ENCODE results near the gene CSRP1. TPM values are rescaled to one million over a fixed set of nuclear protein-coding genes. Genes with fewer than 3 reads are reported as not detected.

Gene CSRP1
- polyA plus RNA-seq, 2 of the 4 experiments (the other 2 are of a cell fraction) = 277 to 655 TPM

DNA sequence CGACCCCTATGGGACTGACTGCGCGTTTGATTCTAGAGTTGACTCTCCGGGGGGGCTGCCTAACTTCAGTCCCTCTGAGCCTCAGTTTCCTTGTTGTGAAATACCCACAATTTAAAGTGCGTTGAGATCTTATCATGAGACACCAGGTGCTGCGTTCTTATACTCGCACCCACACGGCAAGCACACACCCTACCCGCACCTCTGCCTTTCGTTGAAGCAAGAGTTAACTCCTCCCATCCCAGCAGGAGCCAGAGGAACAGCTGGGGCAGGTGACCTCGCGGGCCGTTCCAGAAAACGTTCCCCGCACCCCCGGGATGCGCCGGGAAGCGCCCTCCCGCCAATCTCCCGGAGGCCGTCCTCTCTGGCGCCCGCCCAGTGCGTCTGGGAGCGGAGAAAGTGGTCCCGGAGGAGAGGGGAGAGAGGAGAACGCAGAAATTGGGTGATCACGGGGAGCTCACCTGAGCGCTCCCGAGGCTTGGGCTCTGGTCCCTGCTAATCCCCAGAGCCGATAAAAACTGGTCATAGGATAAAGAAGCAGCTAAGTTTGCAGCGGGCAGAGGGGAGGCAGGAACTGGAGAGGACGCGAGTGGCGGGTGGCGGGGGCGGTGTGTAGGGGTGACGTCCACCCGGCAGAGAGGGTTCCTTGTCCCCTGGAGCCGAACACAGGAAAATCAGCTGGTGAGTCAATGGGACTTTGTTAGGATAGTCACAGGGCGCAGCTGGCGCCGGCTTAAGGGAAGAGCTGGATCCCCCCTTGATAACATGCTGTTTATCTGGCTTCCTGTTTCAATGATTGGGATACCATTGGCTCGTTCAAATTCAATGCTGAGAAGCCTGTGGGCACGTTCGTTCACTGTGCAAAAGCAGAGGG lies 32.9 kb upstream of the CSRP1 start:
- ChIA-PET CTCF (interaction anchor here (0.9 to 3.9 kb wide), 10 partner anchors 9 to 328 kb away, joined by 3 to 27 read pairs (median 5); no protein-coding TSS in a partner anchor), POLR2A (interaction anchor here (0.7 to 1.2 kb wide), 2 partner anchors 9 to 54 kb away, joined by 3 read pairs; no protein-coding TSS in a partner anchor)
- DNase-seq (ENCODE audit: low read depth in 1 of 2, low spot score in 1 of 2) (no peak), ATAC-seq (no peak), FAIRE-seq (no peak)
- Histone ChIP-seq H3K9me3 (no peaks in the 10 kb centered on the region), H3K4me1 (peaks cover 36% of the 10 kb centered on the region), H3K27ac (peak overlapping the region; percentile 64 to 92), H3K4me2 (peak overlapping the region; percentile 88), H3K4me3 (peak overlapping the region; percentile 77)
- TF ChIP-seq EHF (CRISPR knock-in tag; IDR thresholded peaks at IDR 0.05) (no peak), FOSL2 (IDR thresholded peaks at IDR 0.05) (no peak), FOSL2 (CRISPR knock-in tag; IDR thresholded peaks at IDR 0.05) (no peak), HEYL (CRISPR knock-in tag; IDR thresholded peaks at IDR 0.05) (no peak), NR3C1 (IDR thresholded peaks at IDR 0.05) (no peak), TP53 (CRISPR knock-in tag; IDR thresholded peaks at IDR 0.05) (no peak), BHLHE40 (IDR thresholded peaks at IDR 0.05; ENCODE audit: low read depth, low read length) (no peak), CHD2 (IDR thresholded peaks at IDR 0.05; ENCODE audit: low read length, partially characterized antibody) (no peak)
- TF ChIP-seq, protein P1, sequence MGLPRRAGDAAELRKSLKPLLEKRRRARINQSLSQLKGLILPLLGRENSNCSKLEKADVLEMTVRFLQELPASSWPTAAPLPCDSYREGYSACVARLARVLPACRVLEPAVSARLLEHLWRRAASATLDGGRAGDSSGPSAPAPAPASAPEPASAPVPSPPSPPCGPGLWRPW (IDR thresholded peaks at IDR 0.05) = no peak
- WGBS (ENCODE audit: missing lambda C conversion rate) = 53% methylated on average over 47 of the region's 47 CpGs

DNA sequence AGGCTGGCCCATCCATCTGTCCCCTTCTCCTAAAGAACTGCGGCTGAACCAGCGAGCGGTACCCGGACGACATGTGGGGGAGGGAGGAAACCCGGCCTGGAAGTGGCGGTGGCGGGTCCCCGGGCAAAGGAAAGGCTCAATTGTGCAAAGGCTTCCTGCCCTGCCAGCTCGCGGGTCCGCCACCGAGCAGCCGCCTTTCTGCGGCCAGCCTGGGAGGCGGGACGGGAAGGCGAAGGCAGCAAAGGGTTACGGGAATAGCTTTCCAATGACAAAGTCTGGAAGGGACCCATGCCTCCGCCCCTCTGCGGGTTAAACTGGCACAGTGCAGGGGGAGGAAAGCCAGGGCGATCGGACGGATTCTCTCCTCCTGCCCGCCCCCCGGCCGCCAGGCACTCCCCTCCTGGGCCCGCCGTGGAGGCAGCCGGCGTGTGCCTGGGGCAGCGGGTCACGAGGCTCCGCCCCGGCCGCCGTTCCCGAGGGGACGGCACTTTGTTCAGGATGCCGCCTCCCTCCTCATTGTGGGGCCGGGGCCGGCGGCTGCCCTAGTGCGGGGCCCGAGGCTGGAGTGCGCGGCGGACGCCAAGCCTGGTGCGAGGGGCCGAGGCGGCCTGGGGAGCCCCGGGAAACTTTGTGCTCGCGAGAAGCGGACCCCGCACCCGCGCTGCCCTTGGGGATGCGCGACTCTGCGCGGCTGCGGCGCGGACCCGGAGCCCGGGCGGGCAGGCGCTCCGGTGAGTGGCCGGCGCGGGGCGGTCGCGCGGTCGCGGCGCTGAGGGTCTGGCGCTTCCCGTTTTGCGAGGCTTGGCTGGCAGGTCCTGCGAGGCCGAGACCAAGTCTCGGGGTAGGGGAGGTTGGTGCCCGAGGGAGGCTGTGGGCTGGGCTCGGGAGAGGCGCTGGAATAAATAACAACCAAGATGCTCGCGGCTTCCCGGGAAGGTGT lies 32.0 kb upstream of the CSRP1 start, which contains the start of gene NAV1:
TSS of gene NAV1 (plus strand) at position 516 of the 940 bp plus-strand sequence. CDS start 83,758 bp downstream, outside the sequence.
- FAIRE-seq = no peak
- H3K4me2 ChIP-seq = peak within 1 kb of the TSS; percentile 88
- no peaks in the 10 kb centered on the region for H3K9me3 ChIP-seq
- TF ChIP-seq PHF8 (IDR thresholded peaks at IDR 0.05; ENCODE audit: borderline replicate concordance, low read depth) (peak; percentile 35; the same call in 1 of the 2 replicates), SREBF2 (IDR thresholded peaks at IDR 0.05) (no peak), JUN (IDR thresholded peaks at IDR 0.05) (peak in 1 of 2 experiments; percentile 25; a peak in 1 of 5 replicates), GATA3 (IDR thresholded peaks at IDR 0.05; ENCODE audit: borderline replicate concordance) (peak; percentile 37; the same call in 1 of the 2 replicates), CHD2 (IDR thresholded peaks at IDR 0.05; ENCODE audit: low read length, partially characterized antibody) (peak; percentile 62), CEBPB (IDR thresholded peaks at IDR 0.05) (no peak), MAZ (IDR thresholded peaks at IDR 0.05; ENCODE audit: borderline replicate concordance, low read depth, low read length) (no peak), ZSCAN20 (CRISPR knock-in tag; IDR thresholded peaks at IDR 0.05) (no peak)
- TF ChIP-seq, protein P2, sequence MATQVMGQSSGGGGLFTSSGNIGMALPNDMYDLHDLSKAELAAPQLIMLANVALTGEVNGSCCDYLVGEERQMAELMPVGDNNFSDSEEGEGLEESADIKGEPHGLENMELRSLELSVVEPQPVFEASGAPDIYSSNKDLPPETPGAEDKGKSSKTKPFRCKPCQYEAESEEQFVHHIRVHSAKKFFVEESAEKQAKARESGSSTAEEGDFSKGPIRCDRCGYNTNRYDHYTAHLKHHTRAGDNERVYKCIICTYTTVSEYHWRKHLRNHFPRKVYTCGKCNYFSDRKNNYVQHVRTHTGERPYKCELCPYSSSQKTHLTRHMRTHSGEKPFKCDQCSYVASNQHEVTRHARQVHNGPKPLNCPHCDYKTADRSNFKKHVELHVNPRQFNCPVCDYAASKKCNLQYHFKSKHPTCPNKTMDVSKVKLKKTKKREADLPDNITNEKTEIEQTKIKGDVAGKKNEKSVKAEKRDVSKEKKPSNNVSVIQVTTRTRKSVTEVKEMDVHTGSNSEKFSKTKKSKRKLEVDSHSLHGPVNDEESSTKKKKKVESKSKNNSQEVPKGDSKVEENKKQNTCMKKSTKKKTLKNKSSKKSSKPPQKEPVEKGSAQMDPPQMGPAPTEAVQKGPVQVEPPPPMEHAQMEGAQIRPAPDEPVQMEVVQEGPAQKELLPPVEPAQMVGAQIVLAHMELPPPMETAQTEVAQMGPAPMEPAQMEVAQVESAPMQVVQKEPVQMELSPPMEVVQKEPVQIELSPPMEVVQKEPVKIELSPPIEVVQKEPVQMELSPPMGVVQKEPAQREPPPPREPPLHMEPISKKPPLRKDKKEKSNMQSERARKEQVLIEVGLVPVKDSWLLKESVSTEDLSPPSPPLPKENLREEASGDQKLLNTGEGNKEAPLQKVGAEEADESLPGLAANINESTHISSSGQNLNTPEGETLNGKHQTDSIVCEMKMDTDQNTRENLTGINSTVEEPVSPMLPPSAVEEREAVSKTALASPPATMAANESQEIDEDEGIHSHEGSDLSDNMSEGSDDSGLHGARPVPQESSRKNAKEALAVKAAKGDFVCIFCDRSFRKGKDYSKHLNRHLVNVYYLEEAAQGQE (IDR thresholded peaks at IDR 0.05) = peak; percentile 59; the same call in 1 of the 2 replicates
- TF ChIP-seq, protein P3, sequence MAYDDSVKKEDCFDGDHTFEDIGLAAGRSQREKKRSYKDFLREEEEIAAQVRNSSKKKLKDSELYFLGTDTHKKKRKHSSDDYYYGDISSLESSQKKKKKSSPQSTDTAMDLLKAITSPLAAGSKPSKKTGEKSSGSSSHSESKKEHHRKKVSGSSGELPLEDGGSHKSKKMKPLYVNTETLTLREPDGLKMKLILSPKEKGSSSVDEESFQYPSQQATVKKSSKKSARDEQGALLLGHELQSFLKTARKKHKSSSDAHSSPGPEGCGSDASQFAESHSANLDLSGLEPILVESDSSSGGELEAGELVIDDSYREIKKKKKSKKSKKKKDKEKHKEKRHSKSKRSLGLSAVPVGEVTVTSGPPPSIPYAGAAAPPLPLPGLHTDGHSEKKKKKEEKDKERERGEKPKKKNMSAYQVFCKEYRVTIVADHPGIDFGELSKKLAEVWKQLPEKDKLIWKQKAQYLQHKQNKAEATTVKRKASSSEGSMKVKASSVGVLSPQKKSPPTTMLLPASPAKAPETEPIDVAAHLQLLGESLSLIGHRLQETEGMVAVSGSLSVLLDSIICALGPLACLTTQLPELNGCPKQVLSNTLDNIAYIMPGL (CRISPR knock-in tag; IDR thresholded peaks at IDR 0.05; ENCODE audit: borderline replicate concordance) = no peak
- TF ChIP-seq, protein P4, sequence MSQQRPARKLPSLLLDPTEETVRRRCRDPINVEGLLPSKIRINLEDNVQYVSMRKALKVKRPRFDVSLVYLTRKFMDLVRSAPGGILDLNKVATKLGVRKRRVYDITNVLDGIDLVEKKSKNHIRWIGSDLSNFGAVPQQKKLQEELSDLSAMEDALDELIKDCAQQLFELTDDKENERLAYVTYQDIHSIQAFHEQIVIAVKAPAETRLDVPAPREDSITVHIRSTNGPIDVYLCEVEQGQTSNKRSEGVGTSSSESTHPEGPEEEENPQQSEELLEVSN (IDR thresholded peaks at IDR 0.05; ENCODE audit: borderline replicate concordance, low read depth) = peak; percentile 71; the same call in 1 of the 2 replicates
- ChIA-PET CTCF (interaction anchor here (1.2 to 49.4 kb wide), 10 partner anchors 8 to 253 kb away, joined by 3 to 1452 read pairs (median 20); partner anchors contain the start of gene CSRP1), POLR2A (no interaction called here)
- H3K27ac ChIP-seq = peak within 1 kb of the TSS; percentile 64 to 92
- DNase-seq (ENCODE audit: low read depth in 1 of 2, low spot score in 1 of 2) = peak; percentile 52 to 71
- peak; percentile 64 to 85 for ATAC-seq
- 3% methylated on average over 45 of the region's 93 CpGs for WGBS (ENCODE audit: missing lambda C conversion rate)
- peaks cover 40% of the 10 kb centered on the region for H3K4me1 ChIP-seq
- peak within 1 kb of the TSS; percentile 77 for H3K4me3 ChIP-seq
